Panc1 (cell line): ENCODE measurements around the gene AK4. TPM values are rescaled to one million over a fixed set of nuclear protein-coding genes. Genes with fewer than 3 reads are reported as not detected.

Source experiments
- ATAC-seq: fragments of 200-7000 bp; cut with Tn5 transposase; 2 replicates; pipeline ENCODE4 v1.9.1; 2020; ENCODE audit warnings: mild to moderate bottlenecking, moderate library complexity
- BruUV-seq: library from RNA; stranded (reverse); fragments of 400-500 nt; replicated peaks from 2 replicates; lab custom pipeline; 2021; lab: Mats Ljungman, UMichigan
- CTCF ChIA-PET: fragments of 300-600 bp; sonication (Branson Sonifier 250); formaldehyde crosslinking; loops from one replicate; lab custom pipeline; 2022; ENCODE audit warnings: antibody characterized with exemption; lab: Charles Lee
- POLR2A ChIA-PET: fragments of 300-600 bp; sonication (Branson Sonifier 250); formaldehyde crosslinking; loops from one replicate; lab custom pipeline; 2022; ENCODE audit warnings: antibody characterized with exemption; lab: Charles Lee
- DNase-seq: peaks from one replicate; pipeline ENCODE4 v3.0.0-alpha.2; 2010; ENCODE audit warnings: low read depth, low spot score
- H3K27ac ChIP-seq: 2 replicates; pipeline ENCODE4 v1.5.1; 2011; ENCODE audit warnings: mild to moderate bottlenecking, low read length, inconsistent platforms
- H3K27me3 ChIP-seq: fragments of 200-500 bp; sonication (Bioruptor generic); 2 replicates; pipeline ENCODE4 v1.6.0; 2014; ENCODE audit warnings: low read length, inconsistent platforms; ENCODE audit not compliant: control insufficient read depth, insufficient read depth
- H3K36me3 ChIP-seq: fragments of 200-500 bp; sonication (Bioruptor generic); 2 replicates; pipeline ENCODE4 v1.5.1; 2014; ENCODE audit warnings: inconsistent platforms, mild to moderate bottlenecking, low read length, moderate library complexity; ENCODE audit not compliant: control insufficient read depth, insufficient read depth
- H3K4me1 ChIP-seq: 2 replicates; pipeline ENCODE4 v1.5.1; 2011; ENCODE audit warnings: inconsistent platforms, mild to moderate bottlenecking, low read length, moderate library complexity; ENCODE audit not compliant: control insufficient read depth, insufficient read depth
- H3K4me3 ChIP-seq, 2 experiments: 2 replicates each; pipeline ENCODE4 v1.5.1; 2011 to 2012; ENCODE audit warnings: low read depth in 2 of 2, low read length in 2 of 2, mild to moderate bottlenecking in 2 of 2, inconsistent platforms in 1 of 2, moderate library complexity in 1 of 2
- H3K9me3 ChIP-seq: fragments of 200-500 bp; sonication (Bioruptor generic); 2 replicates; pipeline ENCODE4 v1.5.1; 2014; ENCODE audit warnings: low read depth, mild to moderate bottlenecking, inconsistent platforms, low read length, moderate library complexity; ENCODE audit not compliant: control insufficient read depth, insufficient read depth
- CTCF ChIP-seq: fragments of 450-650 bp; IDR thresholded peaks from 2 replicates; pipeline ENCODE4 v1.5.1; 2017; ENCODE audit warnings: mild to moderate bottlenecking
- POLR2AphosphoS5 ChIP-seq: IDR thresholded peaks from 2 replicates; pipeline ENCODE4 v1.6.1; 2012; ENCODE audit warnings: mild to moderate bottlenecking, low read depth, low read length, moderate library complexity
- REST ChIP-seq, 2 experiments: IDR thresholded peaks; 2 replicates each; pipeline ENCODE4 v1.6.1; 2011 to 2012; ENCODE audit warnings: low read depth in 2 of 2, control low read depth in 1 of 2, low read length in 1 of 2, mild to moderate bottlenecking in 1 of 2, moderate library complexity in 1 of 2; ENCODE audit not compliant: insufficient read depth in 1 of 2
- SIN3A ChIP-seq: IDR thresholded peaks from 2 replicates; pipeline ENCODE4 v1.6.1; 2012; ENCODE audit warnings: low read depth, mild to moderate bottlenecking, low read length, moderate library complexity, borderline replicate concordance; ENCODE audit not compliant: insufficient read depth
- TCF7L2 ChIP-seq: IDR thresholded peaks from 2 replicates; pipeline ENCODE4 v1.6.1; 2011; ENCODE audit warnings: mild to moderate bottlenecking, low read depth, low read length, inconsistent platforms
- in situ Hi-C: cut with HindIII; loops from 2 replicates; pipeline ENCODE4 v1.10.0; 2016; ENCODE audit warnings: low sequenced_read_pairs, low pct_unique_long_range_greater_than_20kb
- intact Hi-C: fragments of 100-400 bp; cut with micrococcal nuclease; formaldehyde crosslinking; loops from one replicate; pipeline ENCODE4 v1.10.0; 2022; ENCODE audit not compliant: unreplicated experiment
- total RNA-seq: library from RNA; stranded (reverse); gene quantifications from one replicate; pipeline ENCODE4 v1.2.1, GENCODE V29; 2021; ENCODE audit not compliant: unreplicated experiment

AK4 gene
- total RNA-seq, 1 experiment from 2014 or later, result 26.8 TPM

GRCh38 chr1:65190229-65190628 is 42.2 kb downstream of the AK4 start:
- H3K4me1 ChIP-seq, result 0 out of 2 replicates have a peak, but pooled peaks cover 4% of the 10 kb centered on the region
- H3K27me3 ChIP-seq, result no peaks in the 10 kb centered on the region
- H3K27ac ChIP-seq, result no peak overlapping the region
- ChIA-PET CTCF (no interaction called here), POLR2A (no interaction called here)
- no peak for TF ChIP-seq POLR2AphosphoS5
- TF ChIP-seq TCF7L2, result no peak
- no peak for TF ChIP-seq SIN3A
- TF ChIP-seq REST (IDR thresholded peaks at IDR 0.05; ENCODE audit: insufficient read depth in 1 of 2, low read depth in 2 of 2, low read length in 1 of 2), result no peak
- no peak for TF ChIP-seq CTCF
- intact Hi-C loops, result no loop called here
- ATAC-seq (no peak), DNase-seq (no peak)
- BruUV-seq, result no TSS peak
- no peaks in the 10 kb centered on the region for H3K9me3 ChIP-seq
- no peaks in the 10 kb centered on the region for H3K36me3 ChIP-seq
- in situ Hi-C loops, result no loop called here
- no peak overlapping the region for H3K4me3 ChIP-seq

GRCh38 chr1:65193129-65193695 is 45.2 kb downstream of the AK4 start:
- POLR2A ChIA-PET, result no interaction called here
- no peaks in the 10 kb centered on the region for H3K9me3 ChIP-seq
- BruUV-seq, result no TSS peak
- TF ChIP-seq POLR2AphosphoS5 (no peak), REST (IDR thresholded peaks at IDR 0.05; ENCODE audit: insufficient read depth in 1 of 2, low read depth in 2 of 2, low read length in 1 of 2) (no peak), CTCF (no peak), TCF7L2 (no peak), SIN3A (no peak)
- no peaks in the 10 kb centered on the region for H3K27me3 ChIP-seq
- intact Hi-C loops, result no loop called here
- no peak overlapping the region for H3K27ac ChIP-seq
- ATAC-seq (no peak), DNase-seq (no peak)
- 0 out of 2 replicates have a peak, but pooled peaks cover 4% of the 10 kb centered on the region for H3K4me1 ChIP-seq
- CTCF ChIA-PET, result no interaction called here
- in situ Hi-C loops, result no loop called here
- no peak overlapping the region for H3K4me3 ChIP-seq
- H3K36me3 ChIP-seq, result no peaks in the 10 kb centered on the region
